Naive thymus-derived CD8-positive, alpha-beta T cell (primary cell): ENCODE data around the gene TMEM273. TPM values are rescaled to one million over a fixed set of nuclear protein-coding genes. Genes with fewer than 3 reads are reported as not detected.
"Not testable (repeated sequence)": the region's sequence is repeated elsewhere in the genome, so short reads cannot be mapped to it uniquely, and the experiment has no call there.

ENCODE experiments used
- ATAC-seq, 2 donors: fragments of 150-1000 bp; cut with Tn5 transposase in 1 of 2; sonication (Bioruptor Pico), chemical (Tn5 transposase) in 1 of 2; 1 replicate in 1 of 2; 2 replicates in 1 of 2; pipeline ENCODE4 v1.10.0; 2021; ENCODE audit warnings: mild to moderate bottlenecking in 2 of 2, moderate library complexity in 2 of 2
- POLR2A ChIA-PET: fragments of 350-600 bp; sonication (Branson Sonifier 250); formaldehyde crosslinking; loops from one replicate; lab custom pipeline; 2021; ENCODE audit warnings: antibody characterized with exemption; lab: Charles Lee
- DNase-seq, 10 donors: peaks; one replicate each; pipeline versions ENCODE4 v3.0.0 to v3.0.0-alpha.2; 2020 to 2022
- H3K27ac Mint-ChIP-seq, 10 donors: one replicate each; pipeline ENCODE4 v1.8.0; 2020 to 2022; ENCODE audit warnings: mild to moderate bottlenecking in 10 of 10, mixed read lengths in 10 of 10, moderate library complexity in 4 of 10, inconsistent platforms in 1 of 10
- H3K27me3 Mint-ChIP-seq, 5 donors: one replicate each; pipeline ENCODE4 v1.8.0; 2021 to 2022; ENCODE audit warnings: mixed read lengths in 5 of 5
- H3K36me3 Mint-ChIP-seq, 3 donors: one replicate each; pipeline ENCODE4 v1.8.0; 2020 to 2022; ENCODE audit warnings: mixed read lengths in 3 of 3, mild to moderate bottlenecking in 2 of 3, inconsistent platforms in 1 of 3
- H3K4me1 Mint-ChIP-seq, 4 donors: one replicate each; pipeline ENCODE4 v1.8.0; 2021 to 2022; ENCODE audit warnings: mixed read lengths in 4 of 4
- H3K4me3 Mint-ChIP-seq, 10 donors: one replicate each; pipeline ENCODE4 v1.8.0; 2020 to 2022; ENCODE audit warnings: mild to moderate bottlenecking in 10 of 10, mixed read lengths in 10 of 10, moderate library complexity in 6 of 10, inconsistent platforms in 1 of 10
- H3K9me3 Mint-ChIP-seq, 9 donors: one replicate each; pipeline ENCODE4 v1.8.0; 2020 to 2022; ENCODE audit warnings: mixed read lengths in 9 of 9, mild to moderate bottlenecking in 3 of 9, inconsistent platforms in 1 of 9, moderate library complexity in 1 of 9
- polyA plus RNA-seq, 3 donors: library from polyadenylated mRNA; unstranded; fragments of 300-500 nt; fragmentation: Illumina TruSeq; gene quantifications; one replicate each; pipeline ENCODE4 v1.2.3, GENCODE V29; 2021
- total RNA-seq, 8 experiments: library from RNA in 2 of 8; stranded (reverse) in 2 of 8; gene quantifications; one replicate each; pipeline ENCODE4 v1.2.3 and lab custom pipeline; 2021 to 2026

Gene TMEM273
- total and polyA plus RNA-seq, 5 experiments from 2014 or later = 0.23 to 3.5 (median 0.83) TPM; not detected in 2

DNA sequence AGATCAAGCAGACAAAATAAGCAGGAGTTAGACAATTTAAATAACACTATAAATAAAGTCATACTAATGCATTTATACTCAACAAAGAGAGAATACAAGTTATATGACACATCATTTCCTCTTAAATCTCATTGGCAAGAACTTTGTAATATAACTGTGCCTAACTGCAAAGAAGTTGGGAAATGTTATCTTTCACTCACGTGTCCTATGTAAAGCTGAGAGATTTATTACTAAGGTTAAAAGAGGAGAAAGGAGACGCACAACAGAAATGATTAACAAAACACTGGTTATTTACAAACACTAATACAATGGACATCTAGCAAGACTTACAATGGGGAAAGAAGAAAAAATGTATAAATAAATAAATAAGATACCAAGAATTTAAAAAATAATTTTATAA lies 12.7 kb upstream of the TMEM273 start:
- POLR2A ChIA-PET = no interaction called here
- Mint-ChIP-seq H3K27me3 (peaks cover 12 to 30% (median 23%) of the 10 kb centered on the region in 5 donors), H3K36me3 (no peaks in the 10 kb centered on the region), H3K9me3 (peaks cover 0 to 6% (median 0%) of the 10 kb centered on the region in 9 donors), H3K4me1 (no peaks in the 10 kb centered on the region), H3K27ac (no peak overlapping the region), H3K4me3 (no peak overlapping the region)
- ATAC-seq = no peak
- DNase-seq = no peak

DNA sequence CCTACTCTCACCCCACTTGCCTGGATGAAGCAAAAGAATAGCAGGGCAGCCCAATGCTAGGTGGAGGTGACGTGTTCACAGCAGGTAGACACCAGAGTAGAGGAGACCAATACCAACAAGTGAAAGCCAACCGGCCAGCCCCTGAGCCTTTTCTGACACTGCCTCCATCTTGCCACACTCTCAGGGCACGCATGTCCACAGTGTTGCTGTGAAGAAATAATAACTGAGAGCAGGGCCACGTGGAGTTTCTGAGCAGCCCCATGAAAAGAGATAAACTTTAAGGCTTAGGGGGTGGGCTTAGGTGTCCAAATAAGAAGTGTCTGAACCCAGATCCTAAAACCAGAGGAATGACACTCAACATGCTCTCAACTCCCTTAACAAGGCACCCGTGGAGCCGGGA lies 9.0 kb upstream of the TMEM273 start:
- Mint-ChIP-seq H3K27me3 (peaks cover 11 to 35% (median 19%) of the 10 kb centered on the region in 5 donors), H3K4me3 (no peak overlapping the region), H3K4me1 (peaks cover 0 to 10% (median 0%) of the 10 kb centered on the region in 4 donors), H3K27ac (no peak overlapping the region), H3K36me3 (no peaks in the 10 kb centered on the region), H3K9me3 (no peaks in the 10 kb centered on the region)
- ATAC-seq (no peak), DNase-seq (no peak)
- POLR2A ChIA-PET = no interaction called here

DNA sequence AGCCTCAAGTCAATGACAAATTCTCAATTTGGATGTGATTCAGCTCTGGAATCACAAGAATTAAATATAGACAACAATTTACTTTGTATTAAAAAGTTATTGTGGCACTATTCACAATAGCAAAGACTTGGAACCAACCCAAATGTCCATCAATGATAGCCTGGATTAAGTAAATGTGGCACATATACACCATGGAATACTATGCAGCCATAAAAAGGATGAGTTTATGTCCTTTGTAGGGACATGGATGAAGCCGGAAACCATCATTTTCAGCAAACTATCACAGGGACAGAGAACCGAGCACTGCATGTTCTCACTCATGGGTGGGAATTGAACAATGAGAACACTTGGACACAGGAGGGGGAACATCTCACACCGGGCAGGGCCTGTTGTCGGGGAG lies 7.7 kb upstream of the TMEM273 start:
- H3K36me3 Mint-ChIP-seq, H3K4me3 Mint-ChIP-seq, ATAC-seq, H3K27ac Mint-ChIP-seq, POLR2A ChIA-PET, DNase-seq, H3K9me3 Mint-ChIP-seq: not testable (repeated sequence)
- Mint-ChIP-seq H3K27me3 (peaks cover 17 to 42% (median 19%) of the 10 kb centered on the region in 5 donors), H3K4me1 (peaks cover 0 to 17% (median 0%) of the 10 kb centered on the region in 4 donors)

DNA sequence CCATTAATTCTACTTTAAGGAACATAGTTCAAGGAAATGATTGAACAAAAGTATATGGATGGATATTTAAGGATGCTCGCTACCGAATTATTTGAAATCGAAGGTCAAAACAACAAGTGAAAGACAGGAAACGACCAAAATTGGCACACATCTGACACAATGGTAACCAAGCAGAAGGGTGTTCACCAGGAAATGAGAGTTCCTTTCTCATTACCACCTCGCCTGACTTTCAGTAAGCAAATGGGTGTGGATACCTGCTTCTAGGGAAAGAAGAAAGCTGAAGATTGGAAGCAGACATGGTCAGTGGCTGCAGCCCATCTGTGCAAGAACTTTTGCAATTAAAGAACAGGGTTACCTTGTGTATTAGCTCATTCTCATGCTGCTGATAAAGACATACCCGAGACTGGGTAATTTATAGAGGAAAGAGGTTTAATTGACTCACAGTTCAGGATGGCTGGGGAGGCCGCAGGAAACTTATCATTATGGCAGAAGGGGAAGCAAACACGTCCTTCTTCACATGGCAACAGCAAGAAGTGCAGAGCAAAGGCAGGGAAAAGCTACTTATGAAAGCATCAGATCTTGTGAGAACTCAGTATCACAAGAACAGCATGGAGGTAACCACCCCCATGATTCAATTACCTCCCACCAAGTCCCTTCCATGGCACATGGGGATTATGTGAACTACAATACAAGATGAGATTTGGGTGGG lies 6.2 kb upstream of the TMEM273 start:
- H3K4me1 Mint-ChIP-seq = peaks cover 0 to 31% (median 0%) of the 10 kb centered on the region in 4 donors
- H3K4me3 Mint-ChIP-seq = peak overlapping the region in 1 of 10 donors; percentile 16
- H3K36me3 Mint-ChIP-seq = no peaks in the 10 kb centered on the region
- no peak for ATAC-seq
- DNase-seq = no peak
- H3K9me3 Mint-ChIP-seq = no peaks in the 10 kb centered on the region
- POLR2A ChIA-PET = no interaction called here
- H3K27ac Mint-ChIP-seq = peak overlapping the region in 3 of 10 donors; percentile 21 to 66 (median 63)
- peaks cover 16 to 57% (median 32%) of the 10 kb centered on the region in 5 donors for H3K27me3 Mint-ChIP-seq

DNA sequence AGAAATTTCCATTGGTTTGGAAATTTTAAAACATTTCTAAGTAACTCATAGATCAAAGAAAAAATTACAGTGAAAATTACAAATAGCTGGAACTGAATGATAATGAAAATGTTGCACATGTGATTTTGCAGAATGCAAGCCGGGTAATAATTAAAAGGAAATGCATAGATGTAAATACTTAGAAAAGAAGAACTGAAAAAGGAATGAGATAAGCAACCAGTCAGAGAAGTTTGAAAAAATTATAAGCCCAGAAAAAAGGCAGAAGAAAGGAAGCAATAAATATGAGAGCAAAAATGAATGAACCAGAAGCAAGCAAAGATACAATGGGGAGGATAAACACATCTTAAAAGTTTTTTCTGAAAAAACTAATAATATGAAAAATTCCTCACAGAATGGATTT lies 3.2 kb upstream of the TMEM273 start:
- DNase-seq = no peak
- H3K27me3 Mint-ChIP-seq = peaks cover 2 to 54% (median 25%) of the 10 kb centered on the region in 5 donors
- no peak for ATAC-seq
- peaks cover 0 to 55% (median 1%) of the 10 kb centered on the region in 4 donors for H3K4me1 Mint-ChIP-seq
- H3K36me3 Mint-ChIP-seq = no peaks in the 10 kb centered on the region
- H3K4me3 Mint-ChIP-seq = no peak overlapping the region
- POLR2A ChIA-PET = no interaction called here
- H3K27ac Mint-ChIP-seq = peak overlapping the region in 1 of 10 donors; percentile 65
- no peaks in the 10 kb centered on the region for H3K9me3 Mint-ChIP-seq

DNA sequence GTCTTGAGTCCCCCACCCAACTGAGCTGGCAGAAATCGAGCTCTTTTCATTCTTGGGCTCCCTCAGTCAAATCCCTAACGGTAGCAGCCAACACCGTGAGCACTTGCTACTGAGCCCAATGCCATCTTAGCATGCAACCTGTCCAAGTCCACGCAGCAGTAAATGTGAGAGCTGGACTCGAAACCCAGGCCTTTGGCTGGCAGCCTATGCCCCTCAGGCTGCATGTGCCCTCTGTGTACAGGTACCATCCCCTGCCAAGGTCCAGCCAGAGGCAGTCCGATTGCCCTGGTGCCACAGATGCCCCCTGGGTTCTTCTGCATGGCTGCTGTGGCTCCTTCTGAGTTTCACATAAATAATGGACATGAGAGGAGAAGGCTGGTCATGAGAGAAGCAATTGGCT lies 1.2 kb upstream of the TMEM273 start:
- Mint-ChIP-seq H3K27ac (peak overlapping the region in 2 of 10 donors; percentile 45 to 77), H3K4me3 (no peak overlapping the region)

DNA sequence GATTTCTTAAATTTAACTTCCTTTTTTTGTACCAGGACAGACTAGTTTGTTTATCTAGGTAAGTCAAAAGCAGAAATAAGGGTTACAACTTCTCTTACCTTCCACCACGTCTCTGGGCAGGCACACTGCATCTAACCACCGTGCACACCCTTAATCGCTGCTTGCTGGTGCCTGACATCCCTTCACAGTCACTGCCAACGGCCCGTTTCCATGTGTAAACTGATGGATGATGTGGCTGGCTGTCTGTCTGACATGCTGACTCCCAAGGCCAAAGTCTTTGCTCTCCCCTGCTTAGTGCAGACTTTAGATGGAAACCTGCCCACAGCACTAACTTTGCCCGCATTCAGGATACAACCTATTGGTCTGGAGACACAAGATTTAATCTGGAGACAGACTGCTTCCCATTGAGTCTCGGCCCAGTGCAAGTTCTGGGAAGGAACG lies 1.1 kb downstream of the TMEM273 start:
- H3K4me3 Mint-ChIP-seq = peak overlapping the region in 2 of 10 donors; percentile 61 to 63
- DNase-seq = no peak
- peaks cover 2 to 41% (median 24%) of the 10 kb centered on the region in 5 donors for H3K27me3 Mint-ChIP-seq
- peak overlapping the region in 2 of 10 donors; percentile 53 to 77 for H3K27ac Mint-ChIP-seq
- H3K4me1 Mint-ChIP-seq = peaks cover 5 to 70% (median 9%) of the 10 kb centered on the region in 4 donors
- no peak for ATAC-seq
- no peaks in the 10 kb centered on the region for H3K9me3 Mint-ChIP-seq
- no peaks in the 10 kb centered on the region for H3K36me3 Mint-ChIP-seq
- POLR2A ChIA-PET = no interaction called here

More for the DNA sequence above, 1.2 kb upstream of the TMEM273 start:
- Mint-ChIP-seq H3K27me3 (peaks cover 2 to 45% (median 23%) of the 10 kb centered on the region in 5 donors), H3K36me3 (no peaks in the 10 kb centered on the region), H3K9me3 (no peaks in the 10 kb centered on the region), H3K4me1 (peaks cover 0 to 64% (median 5%) of the 10 kb centered on the region in 4 donors)
- POLR2A ChIA-PET = no interaction called here
- no peak for DNase-seq
- no peak for ATAC-seq

DNA sequence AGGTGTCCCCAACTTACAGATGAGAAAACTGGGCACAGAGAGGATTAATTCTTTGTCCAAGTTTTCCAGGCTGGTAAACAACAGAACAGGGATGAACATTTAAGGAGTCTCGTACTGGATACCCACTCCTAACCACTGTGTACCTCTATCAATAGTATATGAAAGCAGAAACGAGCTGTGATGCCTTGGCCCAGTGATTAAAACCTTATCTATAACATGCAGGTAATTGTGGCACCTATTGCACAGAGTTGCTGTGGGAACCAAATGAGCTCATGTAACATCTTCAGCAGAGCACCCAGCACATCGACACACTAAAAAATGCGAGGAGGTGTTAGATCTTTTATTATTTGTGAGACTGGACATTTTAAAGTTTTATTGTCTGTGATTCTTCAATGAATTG lies 1.6 kb downstream of the TMEM273 start:
- Mint-ChIP-seq H3K9me3 (no peaks in the 10 kb centered on the region), H3K27ac (peak overlapping the region in 1 of 10 donors; percentile 77), H3K4me1 (peaks cover 5 to 74% (median 9%) of the 10 kb centered on the region in 4 donors), H3K36me3 (no peaks in the 10 kb centered on the region), H3K27me3 (peaks cover 2 to 41% (median 26%) of the 10 kb centered on the region in 5 donors), H3K4me3 (peak overlapping the region in 2 of 10 donors; percentile 61 to 63)
- POLR2A ChIA-PET = no interaction called here
- no peak for ATAC-seq
- no peak for DNase-seq

DNA sequence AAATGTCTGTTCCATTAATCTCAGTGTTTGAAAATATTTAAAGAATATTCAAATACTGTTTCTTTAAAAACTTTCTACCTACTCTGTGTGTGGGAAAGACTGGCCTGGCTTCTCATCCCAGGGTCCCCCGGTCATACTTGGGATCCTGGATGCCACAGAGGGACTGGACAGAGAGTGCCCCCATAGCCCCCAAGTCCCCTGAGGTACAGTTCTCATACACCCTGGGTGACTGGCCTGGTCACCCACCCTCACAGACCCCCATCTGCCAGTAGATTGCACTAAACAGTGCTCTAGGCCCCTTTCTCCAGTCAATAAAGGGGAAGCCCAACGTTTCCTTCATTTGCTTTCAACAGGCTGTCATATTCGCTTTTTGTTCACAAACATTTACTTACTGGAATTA lies 3.0 kb downstream of the TMEM273 start:
- no peak for ATAC-seq
- DNase-seq = no peak
- POLR2A ChIA-PET = no interaction called here
- no peak overlapping the region for H3K4me3 Mint-ChIP-seq
- peaks cover 0 to 28% (median 14%) of the 10 kb centered on the region in 5 donors for H3K27me3 Mint-ChIP-seq
- peak overlapping the region in 1 of 10 donors; percentile 25 for H3K27ac Mint-ChIP-seq
- no peaks in the 10 kb centered on the region for H3K36me3 Mint-ChIP-seq
- peaks cover 5 to 71% (median 9%) of the 10 kb centered on the region in 4 donors for H3K4me1 Mint-ChIP-seq
- no peaks in the 10 kb centered on the region for H3K9me3 Mint-ChIP-seq

DNA sequence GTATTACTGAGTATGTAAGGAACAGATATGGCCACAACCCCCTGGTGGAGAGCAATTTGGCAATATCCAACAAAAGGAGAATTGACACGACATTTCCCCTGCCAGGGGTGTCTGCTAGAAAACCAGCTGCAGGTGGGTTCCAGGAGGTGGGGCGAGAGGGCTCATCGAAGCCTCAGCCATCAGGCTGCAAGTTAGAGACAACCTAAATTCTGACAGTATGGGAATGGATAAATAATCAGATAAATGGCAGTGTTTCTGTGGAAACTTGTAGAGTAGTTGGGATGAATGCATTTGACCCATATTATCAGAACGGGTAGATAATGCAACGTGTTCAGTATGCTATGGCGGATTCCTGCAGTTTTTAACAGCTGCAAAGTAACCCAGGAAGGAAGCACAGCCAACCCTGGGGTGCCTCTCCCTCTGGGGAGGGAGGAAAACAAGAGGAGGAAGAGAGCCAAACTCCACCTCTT lies 3.5 kb downstream of the TMEM273 start:
- H3K9me3 Mint-ChIP-seq = no peaks in the 10 kb centered on the region
- H3K27ac Mint-ChIP-seq = peak overlapping the region in 3 of 10 donors; percentile 0 to 68 (median 25)
- DNase-seq (no peak), ATAC-seq (no peak)
- H3K4me1 Mint-ChIP-seq = peaks cover 5 to 69% (median 9%) of the 10 kb centered on the region in 4 donors
- POLR2A ChIA-PET = no interaction called here
- peak overlapping the region in 1 of 10 donors; percentile 64 for H3K4me3 Mint-ChIP-seq
- H3K36me3 Mint-ChIP-seq = no peaks in the 10 kb centered on the region
- H3K27me3 Mint-ChIP-seq = peaks cover 0 to 23% (median 12%) of the 10 kb centered on the region in 5 donors

DNA sequence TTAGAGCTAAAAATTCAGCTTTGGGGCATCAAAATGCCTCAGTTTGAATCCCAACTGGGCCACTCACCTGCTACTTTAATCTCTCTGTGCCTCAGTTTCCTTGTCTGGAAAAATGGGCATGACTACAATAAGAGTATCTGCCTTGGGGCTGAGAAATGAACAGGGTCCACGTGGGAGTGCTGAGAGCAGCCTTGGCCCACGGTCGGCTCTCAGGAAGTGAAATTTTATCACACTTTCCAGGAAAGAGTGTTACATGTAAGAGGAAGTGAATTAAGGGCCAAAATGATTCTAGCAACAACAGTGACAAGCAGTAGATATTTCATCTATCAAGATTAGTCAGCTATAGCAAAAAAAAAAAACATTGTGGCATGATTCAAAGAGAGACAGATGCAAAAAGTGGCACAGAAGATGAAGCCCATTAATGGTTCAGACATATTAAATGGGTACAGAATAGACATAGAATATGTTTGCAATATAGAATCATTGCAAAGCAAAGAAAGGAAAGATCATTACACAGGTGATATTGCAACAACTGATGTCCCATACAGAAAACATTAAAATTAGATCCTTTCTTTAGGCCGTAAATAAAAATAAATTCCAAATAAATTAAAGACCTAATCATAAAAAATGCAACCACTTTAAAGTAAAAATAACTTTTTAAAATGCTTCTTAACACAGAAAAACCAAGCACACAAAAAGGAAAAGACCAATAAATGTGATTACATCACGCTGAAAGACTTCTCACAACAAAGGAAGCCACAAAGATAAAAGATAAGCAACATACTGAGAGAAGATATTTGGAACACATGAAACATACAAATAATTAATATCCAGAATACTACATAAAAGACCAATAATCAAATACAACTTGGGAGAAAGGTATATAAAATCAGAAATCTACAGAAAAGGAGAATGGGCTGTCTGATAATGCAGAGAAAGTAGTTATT lies 4.3 kb downstream of the TMEM273 start:
- Mint-ChIP-seq H3K36me3 (no peaks in the 10 kb centered on the region), H3K27me3 (peaks cover 0 to 15% (median 10%) of the 10 kb centered on the region in 5 donors), H3K4me1 (peaks cover 5 to 64% (median 9%) of the 10 kb centered on the region in 4 donors), H3K9me3 (no peaks in the 10 kb centered on the region), H3K4me3 (peak overlapping the region in 2 of 10 donors; percentile 60 to 67), H3K27ac (peak overlapping the region in 3 of 10 donors; percentile 0 to 70 (median 68))
- POLR2A ChIA-PET = no interaction called here
- DNase-seq (no peak), ATAC-seq (no peak)

DNA sequence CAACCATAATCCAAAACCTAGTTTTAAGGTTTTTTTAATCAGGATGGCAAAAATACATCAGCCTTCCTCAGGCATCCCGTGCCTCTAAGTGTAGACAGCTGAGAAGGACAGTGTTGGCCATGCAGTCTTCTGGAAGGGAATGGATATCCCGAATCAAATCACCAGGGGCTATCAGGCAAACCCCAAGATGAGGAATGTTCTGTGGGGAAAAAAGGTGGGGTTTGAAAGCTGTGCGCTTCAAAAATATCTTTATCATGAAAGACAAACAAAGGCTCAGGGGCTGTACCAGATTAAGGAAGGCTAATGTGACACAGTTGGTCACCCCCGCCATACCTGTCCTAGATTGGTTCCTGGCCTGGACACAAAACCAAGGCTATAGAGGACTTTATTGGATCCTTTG lies 5.4 kb downstream of the TMEM273 start:
- Mint-ChIP-seq H3K27me3 (peaks cover 0 to 10% (median 6%) of the 10 kb centered on the region in 5 donors), H3K27ac (no peak overlapping the region), H3K36me3 (no peaks in the 10 kb centered on the region), H3K4me3 (no peak overlapping the region), H3K4me1 (peaks cover 2 to 63% (median 9%) of the 10 kb centered on the region in 4 donors), H3K9me3 (no peaks in the 10 kb centered on the region)
- ATAC-seq (no peak), DNase-seq (no peak)
- POLR2A ChIA-PET = no interaction called here
